Stimulated activated naive CD8-positive, alpha-beta T cell treated with anti-CD3 and anti-CD28 coated beads, Interleukin-15, amount 100 ng/mL, for 72 hours (primary cell): Measurements from ENCODE around the gene RAET1L.
"Not testable (repeated sequence)": the region's sequence is repeated elsewhere in the genome, so short reads cannot be mapped to it uniquely, and the experiment has no call there.

Experiments used
- ATAC-seq: fragments of 150-1000 bp; cut with Tn5 transposase; 2 replicates; pipeline ENCODE4 v1.10.0; 2021; ENCODE audit warnings: mild to moderate bottlenecking, moderate library complexity
- DNase-seq, 2 donors: peaks; one replicate each; pipeline ENCODE4 v3.0.0; 2021 to 2022
- H3K27ac Mint-ChIP-seq, 2 donors: one replicate each; pipeline ENCODE4 v1.8.0; 2022; ENCODE audit warnings: mild to moderate bottlenecking in 2 of 2, mixed read lengths in 2 of 2, moderate library complexity in 2 of 2
- H3K27me3 Mint-ChIP-seq: one replicate; pipeline ENCODE4 v1.8.0; 2022; ENCODE audit warnings: mixed read lengths
- H3K4me1 Mint-ChIP-seq: one replicate; pipeline ENCODE4 v1.8.0; 2022; ENCODE audit warnings: mild to moderate bottlenecking, mixed read lengths
- H3K4me3 Mint-ChIP-seq, 2 donors: one replicate each; pipeline ENCODE4 v1.8.0; 2022; ENCODE audit warnings: mild to moderate bottlenecking in 2 of 2, mixed read lengths in 2 of 2, moderate library complexity in 1 of 2
- H3K9me3 Mint-ChIP-seq, 2 donors: one replicate each; pipeline ENCODE4 v1.8.0; 2022; ENCODE audit warnings: mixed read lengths in 2 of 2

The RAET1L gene

GRCh38 chr6:150030611-150031010 lies 5.3 kb upstream of the RAET1L start:
- peak; percentile 21 for ATAC-seq
- Mint-ChIP-seq H3K4me1 (peaks cover 40% of the 10 kb centered on the region), H3K9me3 (no peaks in the 10 kb centered on the region), H3K27me3 (peaks cover 74% of the 10 kb centered on the region), H3K27ac (no peak overlapping the region), H3K4me3 (no peak overlapping the region)
- no peak for DNase-seq

- no peak overlapping the region for H3K27ac Mint-ChIP-seq
- no peaks in the 10 kb centered on the region for H3K9me3 Mint-ChIP-seq
- H3K27me3 Mint-ChIP-seq = peaks cover 74% of the 10 kb centered on the region
- H3K4me1 Mint-ChIP-seq = peaks cover 48% of the 10 kb centered on the region
- DNase-seq = no peak
- H3K4me3 Mint-ChIP-seq = peak overlapping the region in 1 of 2 donors; percentile 32
- ATAC-seq = peak; percentile 54
Measured at GRCh38 chr6:150029749-150030148, 4.4 kb upstream of the RAET1L start.

- no peaks in the 10 kb centered on the region for H3K9me3 Mint-ChIP-seq
- H3K27ac Mint-ChIP-seq = no peak overlapping the region
- no peak for ATAC-seq
- no peak overlapping the region for H3K4me3 Mint-ChIP-seq
- H3K27me3 Mint-ChIP-seq = peaks cover 74% of the 10 kb centered on the region
- peaks cover 53% of the 10 kb centered on the region for H3K4me1 Mint-ChIP-seq
- DNase-seq = no peak
Measured at GRCh38 chr6:150029276-150029675, 3.9 kb upstream of the RAET1L start.

GRCh38 chr6:150028799-150029198 lies 3.5 kb upstream of the RAET1L start:
- Mint-ChIP-seq H3K9me3 (no peaks in the 10 kb centered on the region), H3K4me1 (peaks cover 54% of the 10 kb centered on the region), H3K27ac (peak overlapping the region in 1 of 2 donors; percentile 74), H3K4me3 (no peak overlapping the region), H3K27me3 (peaks cover 74% of the 10 kb centered on the region)
- DNase-seq (no peak), ATAC-seq (no peak)

GRCh38 chr6:150027806-150028565 lies 2.7 kb upstream of the RAET1L start:
- no peak overlapping the region for H3K27ac Mint-ChIP-seq
- H3K4me3 Mint-ChIP-seq = no peak overlapping the region
- peaks cover 67% of the 10 kb centered on the region for H3K27me3 Mint-ChIP-seq
- no peak for ATAC-seq
- H3K4me1 Mint-ChIP-seq = peaks cover 54% of the 10 kb centered on the region
- no peaks in the 10 kb centered on the region for H3K9me3 Mint-ChIP-seq
- no peak for DNase-seq

GRCh38 chr6:150026976-150027805 lies 1.9 kb upstream of the RAET1L start:
- ATAC-seq (no peak), DNase-seq (no peak)
- no peak overlapping the region for H3K27ac Mint-ChIP-seq
- no peaks in the 10 kb centered on the region for H3K9me3 Mint-ChIP-seq
- no peak overlapping the region for H3K4me3 Mint-ChIP-seq
- H3K4me1 Mint-ChIP-seq = peaks cover 54% of the 10 kb centered on the region
- peaks cover 62% of the 10 kb centered on the region for H3K27me3 Mint-ChIP-seq

- H3K9me3 Mint-ChIP-seq = no peaks in the 10 kb centered on the region
- DNase-seq (no peak), ATAC-seq (peak; percentile 23)
- peaks cover 73% of the 10 kb centered on the region for H3K27me3 Mint-ChIP-seq
- no peak overlapping the region for H3K27ac Mint-ChIP-seq
- peaks cover 43% of the 10 kb centered on the region for H3K4me1 Mint-ChIP-seq
- peak overlapping the region in 1 of 2 donors; percentile 8 for H3K4me3 Mint-ChIP-seq
Measured at GRCh38 chr6:150024646-150025155, 631 bp downstream of the RAET1L start.

- H3K27ac Mint-ChIP-seq, ATAC-seq, DNase-seq, H3K4me3 Mint-ChIP-seq, H3K9me3 Mint-ChIP-seq: not testable (repeated sequence)
- Mint-ChIP-seq H3K4me1 (peaks cover 36% of the 10 kb centered on the region), H3K27me3 (peaks cover 71% of the 10 kb centered on the region)
Measured at GRCh38 chr6:150024021-150024420, 1.3 kb downstream of the RAET1L start.

GRCh38 chr6:150021870-150022269 lies 3.5 kb downstream of the RAET1L start:
- not testable (repeated sequence) for ATAC-seq, H3K9me3 Mint-ChIP-seq
- H3K27me3 Mint-ChIP-seq = peaks cover 71% of the 10 kb centered on the region

GRCh38 chr6:150018846-150019580 lies 6.3 kb downstream of the RAET1L start:
- no peak overlapping the region for H3K4me3 Mint-ChIP-seq
- no peaks in the 10 kb centered on the region for H3K9me3 Mint-ChIP-seq
- H3K4me1 Mint-ChIP-seq = peaks cover 27% of the 10 kb centered on the region
- DNase-seq = no peak
- no peak overlapping the region for H3K27ac Mint-ChIP-seq
- peaks cover 67% of the 10 kb centered on the region for H3K27me3 Mint-ChIP-seq
- ATAC-seq = no peak

More at GRCh38 chr6:150021870-150022269, 3.5 kb downstream of the RAET1L start:
- H3K27ac Mint-ChIP-seq, H3K4me3 Mint-ChIP-seq, DNase-seq: not testable (repeated sequence)
- peaks cover 23% of the 10 kb centered on the region for H3K4me1 Mint-ChIP-seq

- ATAC-seq, DNase-seq, H3K9me3 Mint-ChIP-seq, H3K4me3 Mint-ChIP-seq, H3K27ac Mint-ChIP-seq: not testable (repeated sequence)
- H3K4me1 Mint-ChIP-seq = peaks cover 31% of the 10 kb centered on the region
- H3K27me3 Mint-ChIP-seq = peaks cover 80% of the 10 kb centered on the region
Measured at GRCh38 chr6:150017186-150017521, 8.2 kb downstream of the RAET1L start.

GRCh38 chr6:150016324-150017185 lies 8.8 kb downstream of the RAET1L start:
- H3K4me3 Mint-ChIP-seq = no peak overlapping the region
- peaks cover 31% of the 10 kb centered on the region for H3K4me1 Mint-ChIP-seq
- H3K9me3 Mint-ChIP-seq = no peaks in the 10 kb centered on the region
- ATAC-seq (peak; percentile 73), DNase-seq (peak; percentile 54 to 65)
- no peak overlapping the region for H3K27ac Mint-ChIP-seq
- peaks cover 80% of the 10 kb centered on the region for H3K27me3 Mint-ChIP-seq

GRCh38 chr6:150015281-150016001 lies 9.9 kb downstream of the RAET1L start:
- not testable (repeated sequence) for H3K27ac Mint-ChIP-seq, H3K9me3 Mint-ChIP-seq
- peak; percentile 30 to 52 for DNase-seq
- Mint-ChIP-seq H3K4me3 (peak overlapping the region in 1 of 2 donors; percentile 64), H3K4me1 (peaks cover 31% of the 10 kb centered on the region), H3K27me3 (peaks cover 82% of the 10 kb centered on the region)
- peak; percentile 80 for ATAC-seq

GRCh38 chr6:150014623-150015280 lies 10.6 kb downstream of the RAET1L start:
- not testable (repeated sequence) for DNase-seq, H3K9me3 Mint-ChIP-seq, H3K27ac Mint-ChIP-seq, H3K4me3 Mint-ChIP-seq
- peaks cover 85% of the 10 kb centered on the region for H3K27me3 Mint-ChIP-seq
- ATAC-seq = peak; percentile 24
- peaks cover 31% of the 10 kb centered on the region for H3K4me1 Mint-ChIP-seq
